Fibroblast of lung (primary cell): ENCODE data around the gene RHOJ. TPM values are rescaled to one million over a fixed set of nuclear protein-coding genes. Genes with fewer than 3 reads are reported as not detected.

Experiments used
- DNase-seq, 2 donors: peaks; one replicate each; pipeline versions ENCODE4 v3.0.0 to v3.0.0-alpha.2; 2010; ENCODE audit warnings: low read depth in 2 of 2
- H2AFZ ChIP-seq: 2 replicates; pipeline ENCODE4 v1.5.1; 2012; ENCODE audit warnings: low read length, control low read depth, inconsistent platforms
- H3K27ac ChIP-seq: 2 replicates; pipeline ENCODE4 v1.5.1; 2011; ENCODE audit warnings: low read length, control low read depth; ENCODE audit not compliant: insufficient read depth
- H3K27me3 ChIP-seq: 2 replicates; pipeline ENCODE4 v1.5.1; 2011; ENCODE audit warnings: mild to moderate bottlenecking, low read length; ENCODE audit not compliant: control insufficient read depth, insufficient read depth
- H3K36me3 ChIP-seq: 2 replicates; pipeline ENCODE4 v1.5.1; 2011; ENCODE audit warnings: low read length; ENCODE audit not compliant: control insufficient read depth, insufficient read depth
- H3K4me1 ChIP-seq: 2 replicates; pipeline ENCODE4 v1.5.1; 2011; ENCODE audit warnings: low read length; ENCODE audit not compliant: control insufficient read depth, insufficient read depth; ENCODE audit errors: extremely low read depth
- H3K4me2 ChIP-seq: 2 replicates; pipeline ENCODE4 v1.5.1; 2011; ENCODE audit warnings: low read length, control low read depth; ENCODE audit not compliant: insufficient read depth; ENCODE audit errors: extremely low read depth
- H3K4me3 ChIP-seq, 4 experiments: fragments of 200-600 bp in 1 of 4; sonication (generic) in 1 of 4; replicated peaks in 1 of 4; 2 replicates each; pipeline ENCODE4 v1.5.1; 2011 to 2016; ENCODE audit warnings: low read length in 4 of 4, low read depth in 3 of 4, mild to moderate bottlenecking in 3 of 4, control low read depth in 2 of 4, inconsistent platforms in 1 of 4, mixed read lengths in 1 of 4; ENCODE audit not compliant: insufficient read depth in 1 of 4; ENCODE audit errors: control extremely low read depth in 1 of 4
- H3K79me2 ChIP-seq: 2 replicates; pipeline ENCODE4 v1.5.1; 2012; ENCODE audit warnings: mild to moderate bottlenecking, low read length, inconsistent platforms; ENCODE audit not compliant: control insufficient read depth, insufficient read depth
- H3K9ac ChIP-seq: 2 replicates; pipeline ENCODE4 v1.5.1; 2011; ENCODE audit warnings: mild to moderate bottlenecking, low read length, control low read depth; ENCODE audit not compliant: insufficient read depth
- H3K9me3 ChIP-seq: 2 replicates; pipeline ENCODE4 v1.5.1; 2012; ENCODE audit warnings: low read depth, low read length; ENCODE audit not compliant: control insufficient read depth, insufficient read depth
- H4K20me1 ChIP-seq: 2 replicates; pipeline ENCODE4 v1.5.1; 2011; ENCODE audit warnings: low read length; ENCODE audit not compliant: control insufficient read depth, insufficient read depth; ENCODE audit errors: extremely low read depth
- CTCF ChIP-seq, 2 donors: IDR thresholded peaks in 1 of 2; conservative IDR thresholded peaks in 1 of 2; 1 replicate in 1 of 2; 2 replicates in 1 of 2; pipeline ENCODE4 v1.5.1; 2011 to 2012; ENCODE audit warnings: low read length in 2 of 2, control low read depth in 1 of 2, inconsistent platforms in 1 of 2, low read depth in 1 of 2, mild to moderate bottlenecking in 1 of 2
- EZH2 ChIP-seq: IDR thresholded peaks from 2 replicates; pipeline ENCODE4 v1.5.1; 2012; ENCODE audit warnings: low read length, control low read depth, mild to moderate bottlenecking; ENCODE audit errors: missing control alignments
- polyA plus RNA-seq, 2 donors: library from polyadenylated mRNA; depleted of rRNA in 1 of 2; stranded (reverse) in 1 of 2; unstranded in 1 of 2; fragments of >200 nt; gene quantifications; 2 replicates each; pipeline ENCODE4 v1.2.1, GENCODE V29; 2011 to 2012; ENCODE audit warnings: missing spikeins in 1 of 2
- total RNA-seq: library from RNA; depleted of rRNA; stranded (reverse); fragments of >200 nt; gene quantifications from 2 replicates; pipeline ENCODE4 v1.2.1, GENCODE V29; 2014

RHOJ gene
- total and polyA plus RNA-seq, 2 donors (not counting 1 experiment from before 2014, with no cell fraction given): 1.2 to 10.4 TPM

DNA sequence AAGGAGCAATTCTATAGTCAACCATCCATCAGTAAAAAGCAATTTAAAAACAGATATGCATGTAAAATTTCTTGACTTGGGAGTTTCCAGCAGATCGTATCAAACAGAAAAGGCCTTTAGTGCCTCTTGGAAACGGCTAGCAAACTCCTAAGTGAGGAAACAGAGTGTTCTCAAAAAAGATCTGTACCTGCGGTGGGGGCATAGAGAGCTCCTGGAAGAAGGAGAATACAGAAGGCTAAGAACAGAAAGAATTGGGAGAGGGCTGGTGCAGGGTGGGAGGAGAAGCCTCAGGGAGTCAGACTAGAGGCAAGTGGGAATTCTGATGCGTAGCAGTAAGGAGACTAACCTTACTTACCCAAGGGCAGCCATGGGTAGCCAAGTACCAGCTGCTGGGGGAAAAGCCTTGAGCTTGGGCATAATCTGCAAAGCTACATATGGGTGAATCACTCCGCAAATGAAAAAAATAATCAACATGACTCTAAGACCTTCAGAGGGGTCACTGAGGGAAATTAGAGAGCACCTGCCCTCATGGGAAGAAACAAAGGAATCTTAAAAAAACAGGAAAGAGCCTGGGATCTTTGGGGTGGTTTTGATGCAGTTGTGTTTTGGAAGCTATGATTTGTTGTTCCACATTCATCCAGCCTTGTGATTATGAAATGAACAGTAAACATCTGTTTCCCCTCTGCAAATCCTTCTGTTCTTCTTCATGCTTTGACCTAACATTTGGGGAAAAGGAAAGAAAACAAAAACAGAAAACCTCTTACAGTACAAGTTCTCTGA lies 10.4 kb downstream of the RHOJ start:
- Histone ChIP-seq H2AFZ (no peak overlapping the region), H3K9me3 (no peaks in the 10 kb centered on the region), H3K79me2 (no peaks in the 10 kb centered on the region), H3K9ac (no peak overlapping the region), H3K27me3 (no peaks in the 10 kb centered on the region), H3K27ac (no peak overlapping the region), H3K4me2 (no peak overlapping the region), H3K36me3 (no peaks in the 10 kb centered on the region), H3K4me1 (no peaks in the 10 kb centered on the region), H4K20me1 (no peaks in the 10 kb centered on the region), H3K4me3 (no peak overlapping the region)
- TF ChIP-seq CTCF (conservative IDR thresholded peaks at IDR 0.05 in 1 of 2, IDR thresholded peaks at IDR 0.05 in 1 of 2; ENCODE audit: low read depth in 1 of 2, low read length in 2 of 2): no peak
- no peak for TF ChIP-seq EZH2
- DNase-seq: peak in 1 of 2 donors; percentile 15

- no peaks in the 10 kb centered on the region for H3K36me3 ChIP-seq
- H2AFZ ChIP-seq: no peak overlapping the region
- no peaks in the 10 kb centered on the region for H3K4me1 ChIP-seq
- TF ChIP-seq EZH2 (no peak), CTCF (conservative IDR thresholded peaks at IDR 0.05 in 1 of 2, IDR thresholded peaks at IDR 0.05 in 1 of 2; ENCODE audit: low read depth in 1 of 2, low read length in 2 of 2) (no peak)
- no peaks in the 10 kb centered on the region for H3K79me2 ChIP-seq
- no peak overlapping the region for H3K4me2 ChIP-seq
- no peak overlapping the region for H3K9ac ChIP-seq
- no peak overlapping the region for H3K4me3 ChIP-seq
- no peaks in the 10 kb centered on the region for H3K27me3 ChIP-seq
- H3K27ac ChIP-seq: no peak overlapping the region
- H4K20me1 ChIP-seq: no peaks in the 10 kb centered on the region
- no peaks in the 10 kb centered on the region for H3K9me3 ChIP-seq
- DNase-seq: no peak
Measured at GRCh38 chr14:63220526-63220925, 16.3 kb downstream of the RHOJ start.

DNA sequence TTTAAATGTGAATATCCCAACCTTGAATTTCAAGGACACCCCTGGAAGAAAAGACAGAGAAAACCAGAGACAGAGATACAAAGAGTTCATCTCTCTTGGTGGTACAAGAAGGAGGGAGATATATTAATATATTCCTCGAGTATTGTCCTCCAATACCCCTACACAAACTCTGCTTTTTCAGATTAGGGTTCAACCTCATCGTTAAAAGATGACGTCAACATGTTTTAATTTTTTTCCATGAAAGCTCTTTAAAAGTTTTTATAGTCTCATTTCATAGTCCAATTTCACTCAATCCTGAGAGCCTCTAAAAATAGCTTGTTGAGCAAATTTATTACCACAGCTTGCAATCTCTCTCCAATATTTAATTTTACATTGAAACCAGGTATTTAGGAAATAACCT lies 19.4 kb downstream of the RHOJ start:
- Histone ChIP-seq H2AFZ (no peak overlapping the region), H3K9ac (no peak overlapping the region), H3K4me2 (no peak overlapping the region), H3K36me3 (no peaks in the 10 kb centered on the region), H3K9me3 (no peaks in the 10 kb centered on the region), H3K79me2 (no peaks in the 10 kb centered on the region), H3K4me1 (no peaks in the 10 kb centered on the region), H3K4me3 (no peak overlapping the region), H3K27me3 (no peaks in the 10 kb centered on the region), H4K20me1 (no peaks in the 10 kb centered on the region), H3K27ac (no peak overlapping the region)
- no peak for DNase-seq
- TF ChIP-seq CTCF (conservative IDR thresholded peaks at IDR 0.05 in 1 of 2, IDR thresholded peaks at IDR 0.05 in 1 of 2; ENCODE audit: low read depth in 1 of 2, low read length in 2 of 2): no peak
- TF ChIP-seq EZH2: no peak
